GM21825 (cell line): ENCODE measurements around the gene THADA.
A peak's percentile ranks its signal among the peaks of the same experiment; 100 is the strongest.
"Not testable (repeated sequence)": the region's sequence is repeated elsewhere in the genome, so short reads cannot be mapped to it uniquely, and the experiment has no call there.

Source experiments
- ATAC-seq: cut with Tn5 transposase; IDR thresholded peaks from one replicate; pipeline ENCODE4 v1.9.1; 2021; ENCODE audit warnings: mild to moderate bottlenecking, moderate library complexity; ENCODE audit not compliant: unreplicated experiment

The THADA gene

DNA sequence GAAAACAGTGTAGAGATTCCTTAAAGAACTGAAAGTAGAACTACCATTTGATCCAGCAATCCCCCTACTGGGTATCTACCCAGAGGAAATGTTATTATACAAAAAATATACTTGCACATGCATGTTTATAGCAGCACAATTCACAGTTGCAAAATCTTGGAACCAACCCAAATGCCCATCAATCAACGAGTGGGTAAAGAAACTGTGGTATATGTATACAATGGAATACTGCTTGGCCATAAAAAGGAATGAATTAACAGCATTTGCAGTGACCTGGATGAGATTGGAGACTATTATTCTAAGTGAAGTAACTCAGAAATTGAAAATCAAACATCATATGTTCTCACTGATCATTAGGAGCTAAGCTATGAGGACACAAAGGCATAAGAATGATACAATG, 4.8 kb upstream of the THADA start:
- not testable (repeated sequence) for ATAC-seq

DNA sequence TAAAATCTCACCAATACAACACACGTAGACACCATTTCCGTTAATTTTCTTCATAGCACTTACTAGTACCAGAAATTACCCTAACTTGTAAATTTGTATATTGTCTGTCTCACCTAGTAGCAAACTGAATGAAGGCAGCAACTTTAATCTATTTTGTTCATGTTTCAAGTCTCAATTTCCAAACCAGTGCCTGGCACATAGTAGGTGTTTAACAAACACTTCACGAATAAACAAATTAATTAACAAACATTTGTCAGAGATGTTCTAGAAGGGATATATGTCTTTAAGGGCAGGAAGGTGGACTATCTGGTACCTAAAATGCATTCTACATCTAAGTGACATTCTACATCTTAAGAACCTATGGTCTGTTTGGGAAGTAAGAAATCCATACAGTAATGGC, 963 bp downstream of the THADA start:
- ATAC-seq, result no peak

DNA sequence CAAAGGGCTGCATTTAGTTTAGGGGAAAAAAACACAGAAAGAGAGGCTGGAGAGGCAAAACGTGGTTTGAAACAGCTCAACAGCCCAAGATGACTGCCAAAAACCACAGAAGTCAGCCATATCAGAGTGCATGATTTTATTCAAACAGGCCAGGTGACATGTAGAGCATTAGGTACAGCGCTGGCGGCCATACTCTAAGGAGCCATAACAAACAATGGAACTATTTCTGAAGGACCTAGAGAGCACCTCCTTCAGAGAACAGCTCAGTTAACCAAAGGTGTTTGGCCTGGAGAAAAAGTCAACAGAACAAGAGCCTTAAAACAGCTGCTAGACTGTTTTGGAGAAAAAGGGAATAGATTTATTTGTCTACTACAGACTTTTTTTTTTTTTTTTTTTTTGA, 2.6 kb downstream of the THADA start:
- no peak for ATAC-seq

DNA sequence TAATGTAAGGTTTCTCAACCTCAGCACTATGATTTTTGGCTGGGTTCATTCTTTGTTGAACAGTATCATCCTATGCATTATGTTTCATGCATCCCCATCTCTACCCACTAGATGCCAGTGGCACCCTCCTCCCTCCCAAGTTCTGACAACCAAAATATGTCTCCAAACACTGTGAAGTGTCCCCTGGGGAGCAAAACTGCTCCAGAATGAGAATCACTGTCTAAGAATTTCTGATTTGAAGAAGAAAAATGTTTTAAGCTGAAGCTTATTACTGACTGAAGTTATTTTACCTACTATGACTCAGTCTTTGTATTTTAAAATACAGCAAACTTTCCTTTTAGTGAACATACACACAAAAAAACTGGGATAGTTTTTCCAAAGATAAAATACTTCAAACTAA, 3.4 kb downstream of the THADA start:
- no peak for ATAC-seq

DNA sequence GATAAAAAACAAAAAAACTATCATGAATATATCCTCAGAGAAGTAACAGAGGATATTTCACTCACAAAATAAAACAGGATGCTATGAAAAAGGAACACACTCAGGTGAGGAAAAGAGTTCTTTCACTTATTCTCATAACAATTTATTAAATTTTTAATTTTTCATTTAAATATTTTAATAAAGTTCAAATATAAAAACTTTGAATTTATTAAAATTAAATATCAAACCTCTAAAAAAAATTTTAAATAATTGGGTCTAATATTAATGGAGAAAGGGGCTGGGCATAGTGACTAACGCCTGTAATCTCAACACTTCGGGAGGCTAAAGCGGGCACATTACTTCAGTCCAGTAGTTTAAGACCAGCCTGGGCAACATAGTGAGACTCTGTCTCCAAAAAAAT, 10.1 kb downstream of the THADA start:
- ATAC-seq, result no peak

DNA sequence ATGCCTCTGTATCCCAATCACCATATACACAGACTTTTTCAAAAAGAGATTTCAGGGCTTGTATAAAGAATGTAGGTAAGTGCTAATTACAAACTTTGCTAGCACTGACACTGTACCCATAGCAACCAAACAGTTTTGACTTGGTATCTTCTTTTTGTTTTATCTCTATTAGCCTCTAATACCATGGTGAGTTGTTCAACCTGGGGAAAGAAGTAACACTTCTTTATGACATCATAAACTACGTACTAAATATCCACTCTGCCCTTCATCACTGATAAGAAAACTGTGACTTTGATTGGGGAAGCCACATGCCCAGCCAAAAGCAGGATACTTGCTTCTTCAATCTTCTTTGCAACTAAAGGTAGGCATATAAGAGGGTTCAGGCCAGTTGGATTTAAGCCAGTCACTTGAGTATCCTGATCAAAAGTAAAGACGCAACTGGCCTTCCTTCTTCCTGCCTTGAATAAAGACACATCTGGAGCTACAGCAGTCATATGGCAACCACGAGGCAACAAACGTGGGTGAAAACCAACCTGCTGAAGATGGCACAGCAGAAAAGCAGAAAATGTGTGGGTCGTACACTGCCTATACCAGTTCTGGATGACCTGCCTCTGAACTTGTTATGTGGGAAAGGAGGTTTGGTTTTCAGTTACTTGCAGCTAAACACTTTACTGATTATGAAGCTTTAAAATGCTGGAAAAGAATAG, 16.4 kb downstream of the THADA start:
- no peak for ATAC-seq

DNA sequence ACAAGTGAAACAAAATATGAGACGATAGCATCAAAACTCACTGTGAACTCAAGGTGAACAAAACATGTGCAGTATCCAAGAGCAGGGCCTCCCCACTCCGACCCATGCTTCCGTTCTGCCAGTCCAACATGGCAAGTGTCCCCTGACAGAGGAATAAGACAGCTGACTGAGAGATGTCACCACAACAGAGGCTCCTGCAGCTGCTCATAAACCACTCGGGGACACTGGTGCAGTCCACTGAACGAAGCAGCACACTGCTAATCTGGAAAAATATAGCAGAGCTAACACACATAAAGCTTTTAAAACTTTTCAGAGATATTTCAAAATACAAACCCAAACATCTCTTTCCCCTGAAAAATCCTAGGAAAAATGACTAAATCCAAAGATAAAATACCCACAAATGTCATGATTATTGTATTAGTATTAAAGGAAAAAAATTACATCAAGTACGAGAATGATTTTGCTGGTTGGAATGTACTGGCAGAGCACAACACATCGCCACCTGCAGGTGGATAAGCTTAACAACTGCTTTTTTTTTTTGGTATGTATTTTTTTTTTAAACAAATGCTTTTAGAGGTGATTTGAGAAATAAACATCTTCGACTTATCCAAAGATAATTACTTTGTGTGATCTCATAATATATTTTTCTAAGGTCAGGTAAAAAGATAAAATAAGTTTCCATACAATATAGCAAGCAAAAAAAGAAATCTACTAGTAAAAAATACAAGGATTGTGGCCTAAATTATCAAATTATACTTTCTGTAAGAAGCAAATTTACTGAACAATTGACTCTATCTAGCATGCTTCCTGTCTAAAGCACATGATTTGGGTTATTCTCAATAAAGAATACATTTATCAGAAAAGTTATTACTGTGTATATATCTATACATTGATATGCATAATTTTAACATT, 18.6 kb downstream of the THADA start:
- ATAC-seq, result no peak

DNA sequence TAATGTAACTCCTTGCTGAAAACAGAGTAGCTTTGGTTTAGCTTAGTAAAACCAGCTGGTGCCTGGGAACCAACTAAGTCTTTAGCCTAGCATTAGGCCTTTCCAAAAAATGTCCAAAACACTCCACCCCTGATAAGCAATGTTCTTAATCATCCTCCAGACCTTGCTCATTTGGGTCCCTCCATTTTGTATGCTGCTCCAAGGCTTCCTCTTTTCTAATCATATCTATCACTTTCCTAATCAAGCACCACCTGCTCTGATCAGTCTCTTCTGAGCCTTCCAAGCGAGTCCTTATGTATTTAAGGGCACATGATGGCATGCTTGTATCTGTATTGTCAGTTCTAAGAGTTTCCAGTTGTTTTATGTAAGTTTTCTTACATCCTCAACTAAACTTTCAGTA, 23.6 kb downstream of the THADA start:
- ATAC-seq, result no peak

DNA sequence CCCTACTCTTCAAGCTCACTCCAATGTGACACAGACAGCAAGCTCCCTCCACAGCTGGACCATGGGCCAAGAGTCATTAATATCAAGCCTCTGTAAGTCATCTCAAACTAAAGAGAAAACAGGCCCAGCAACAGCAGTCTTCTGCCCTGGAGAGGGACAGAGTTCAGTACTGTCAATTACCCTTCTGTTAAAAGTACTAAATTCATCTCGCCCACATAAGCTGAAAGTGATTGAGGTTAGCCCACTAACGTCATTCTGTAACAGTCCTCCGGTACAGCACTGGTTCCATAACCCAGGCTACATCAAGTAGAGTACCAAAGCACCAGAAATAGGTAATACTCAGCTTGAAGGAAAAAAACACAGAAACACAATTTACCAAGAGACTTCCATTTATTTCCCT, 25.9 kb downstream of the THADA start:
- peak; percentile 61 for ATAC-seq

DNA sequence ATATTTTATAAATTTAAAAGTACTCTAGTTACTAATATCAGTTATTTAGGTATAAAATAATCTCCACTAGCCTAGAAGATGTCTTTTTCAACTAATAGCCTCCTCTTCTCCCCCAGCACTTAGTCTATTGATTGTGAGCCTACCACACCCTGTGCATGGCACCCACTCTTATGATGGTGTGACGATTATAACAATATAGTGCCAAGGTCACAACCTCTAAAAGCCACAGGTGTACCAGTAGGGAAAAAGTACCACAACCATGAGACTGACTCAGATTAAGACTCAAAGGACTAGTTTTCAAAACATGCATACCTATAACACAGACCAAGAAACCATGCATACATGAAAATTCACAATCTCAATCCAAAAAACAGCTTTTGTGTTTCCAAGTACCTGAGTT, 27.6 kb downstream of the THADA start:
- ATAC-seq, result no peak

DNA sequence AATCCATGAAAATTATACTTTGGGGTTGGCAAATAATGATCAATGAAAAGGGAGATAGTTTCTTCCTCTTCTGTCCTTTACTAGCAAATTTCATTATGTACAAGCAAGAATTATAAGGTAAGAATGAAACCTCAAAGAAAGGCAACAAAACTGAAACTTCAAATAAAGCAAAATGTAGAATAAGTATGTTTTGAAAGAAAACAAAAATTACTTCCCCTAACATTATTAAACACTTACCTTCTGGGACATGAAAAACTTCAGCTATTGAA, 29.4 kb downstream of the THADA start:
- ATAC-seq, result peak; percentile 26

DNA sequence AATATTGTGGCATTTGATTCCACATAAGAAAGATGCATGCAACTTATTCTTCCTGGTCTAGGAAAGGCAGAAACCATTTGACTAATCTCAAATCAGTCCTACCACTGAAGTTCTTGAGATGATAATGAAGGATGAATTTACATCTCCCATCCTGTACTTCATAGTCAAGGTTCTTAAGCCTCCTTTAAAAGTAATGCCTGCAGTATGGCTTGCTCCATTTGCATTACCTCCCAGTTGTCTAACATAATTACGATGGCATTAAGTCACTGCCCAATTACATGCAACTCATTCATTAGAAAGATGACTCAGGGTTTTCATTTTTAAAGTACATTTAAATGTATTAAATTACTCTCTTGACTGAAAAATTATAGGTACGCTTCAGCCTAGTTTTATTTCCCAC, 32.2 kb downstream of the THADA start:
- ATAC-seq, result no peak

DNA sequence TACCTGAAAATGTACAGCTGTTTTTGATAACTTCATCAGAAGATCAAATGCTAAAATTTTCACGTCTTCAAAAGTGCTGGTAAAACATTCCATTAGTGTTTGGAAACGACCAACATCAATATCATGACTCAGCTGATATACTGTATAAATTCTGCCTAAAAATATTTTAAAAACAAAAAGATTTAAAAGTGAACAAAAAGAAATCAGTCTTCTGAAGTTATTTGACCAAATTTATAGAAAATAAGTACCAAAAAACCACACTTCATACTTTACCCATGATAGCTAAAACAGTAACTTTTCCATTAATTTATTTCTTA, 35.6 kb downstream of the THADA start:
- no peak for ATAC-seq

DNA sequence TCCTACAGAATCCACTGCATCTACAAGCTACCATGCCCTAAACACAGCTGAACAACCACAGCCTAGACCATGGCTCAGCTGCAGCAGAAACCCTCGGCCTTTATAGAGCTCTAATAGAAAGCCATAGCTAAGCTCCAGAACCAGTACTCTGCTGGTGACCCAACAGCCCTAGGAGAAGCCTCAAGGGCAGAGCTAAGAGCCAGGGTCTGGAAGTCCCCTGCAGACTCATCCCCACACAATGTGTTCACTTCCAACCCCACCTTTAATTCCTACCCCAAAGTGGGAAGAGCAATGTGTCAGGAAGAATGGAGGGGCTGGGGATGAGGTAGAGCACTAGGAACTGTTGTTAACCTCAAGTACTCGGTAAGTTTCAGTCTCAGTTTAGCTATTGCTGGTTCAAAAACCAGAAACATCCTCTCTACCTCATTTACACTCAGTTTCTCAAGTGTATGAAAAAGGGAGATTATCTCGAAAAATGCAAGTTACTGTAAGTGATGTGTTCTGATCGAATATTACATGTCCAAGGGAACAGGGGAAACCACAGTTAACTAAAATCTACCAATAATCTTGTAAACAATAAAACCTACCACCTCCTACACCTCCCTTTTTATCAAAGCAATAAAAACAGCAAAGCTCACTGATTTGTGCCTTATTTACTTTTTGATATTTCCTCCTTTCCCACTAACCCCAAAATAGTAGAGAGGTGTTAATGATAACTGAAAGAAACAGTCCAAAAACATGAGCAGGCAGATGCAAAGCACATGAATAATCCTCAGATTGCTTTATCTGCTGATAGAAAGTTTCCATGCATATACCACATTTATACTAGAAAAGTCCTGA, 36.2 kb downstream of the THADA start:
- peak; percentile 79 for ATAC-seq

DNA sequence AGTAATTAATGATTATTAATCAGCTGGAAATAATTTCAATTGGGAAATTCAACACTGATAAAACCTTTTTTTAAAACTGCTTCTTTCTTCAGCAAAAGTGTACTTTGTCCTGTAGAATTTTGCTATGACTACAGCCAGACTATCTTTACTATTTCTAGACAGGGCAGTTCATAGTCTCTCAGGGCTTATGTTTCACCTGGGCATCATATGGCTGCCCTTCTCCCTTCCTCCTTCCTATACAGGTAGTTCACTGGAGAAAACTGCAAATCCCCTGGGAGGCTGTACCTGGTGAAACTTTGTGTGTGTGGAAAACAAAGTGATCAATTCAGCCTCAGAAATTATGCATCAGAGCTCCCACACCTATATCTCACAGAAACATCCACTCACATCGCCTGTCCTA, 38.6 kb downstream of the THADA start:
- no peak for ATAC-seq

DNA sequence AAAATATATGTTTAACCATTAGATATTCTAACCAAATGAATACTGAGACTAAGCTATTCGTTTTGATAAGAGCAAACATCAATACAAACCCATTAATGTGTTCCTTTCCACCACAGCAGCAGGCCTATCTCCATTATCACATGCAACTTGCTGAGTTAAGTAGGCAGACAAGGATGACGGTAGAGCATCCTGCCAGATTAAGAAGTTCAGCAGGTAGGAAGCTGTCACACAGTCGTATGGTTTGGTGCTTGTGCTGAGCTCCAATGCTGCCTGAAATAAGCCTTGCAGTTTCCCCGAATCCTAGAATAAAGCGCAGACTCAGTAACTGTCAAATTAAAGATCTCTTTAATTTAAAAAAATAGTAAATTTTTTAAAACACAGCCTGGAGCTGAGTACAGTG, 39.6 kb downstream of the THADA start:
- ATAC-seq, result no peak

DNA sequence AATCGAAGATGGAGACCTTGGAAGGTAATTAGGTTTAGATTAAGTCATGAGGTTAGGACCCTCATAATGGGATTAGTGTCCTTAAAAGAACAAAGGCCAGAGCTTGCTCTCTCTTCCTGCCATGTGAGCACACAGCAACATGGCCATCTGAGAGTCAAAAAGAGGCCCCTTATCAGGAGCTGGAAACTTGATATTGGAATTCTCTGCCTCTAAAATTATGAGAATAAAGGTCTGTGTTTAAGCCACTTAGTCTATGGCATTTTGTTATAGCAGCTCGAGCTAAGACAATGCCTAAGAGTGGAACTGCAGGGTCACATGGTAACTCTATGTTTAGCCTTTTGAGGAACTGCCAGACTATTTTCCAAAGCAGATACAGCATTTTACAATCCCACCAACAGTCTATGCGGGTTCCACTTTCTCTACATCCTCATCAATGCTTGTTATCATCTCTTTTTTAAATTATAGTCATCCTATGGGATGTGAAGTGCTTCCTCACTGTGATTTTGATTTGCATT, 42.4 kb downstream of the THADA start:
- ATAC-seq, result no peak

DNA sequence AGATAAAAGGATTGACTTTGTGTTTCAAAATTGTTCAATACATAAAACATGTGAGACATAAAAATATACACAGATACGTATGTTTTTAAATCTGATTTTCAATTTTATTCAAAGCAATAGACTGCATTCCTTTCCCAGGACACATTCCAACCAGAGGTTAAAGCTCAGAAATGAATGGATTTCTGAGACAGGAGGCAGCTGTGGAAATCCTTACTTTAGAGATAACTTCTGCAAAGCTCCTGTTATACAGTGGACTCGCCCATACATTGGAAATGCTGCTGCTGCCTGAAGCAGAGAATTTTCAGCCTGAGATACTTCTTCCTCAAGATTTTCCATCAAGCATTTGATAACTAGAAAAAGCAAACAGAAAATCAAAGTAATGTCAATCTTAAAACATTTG, 43.8 kb downstream of the THADA start:
- no peak for ATAC-seq

DNA sequence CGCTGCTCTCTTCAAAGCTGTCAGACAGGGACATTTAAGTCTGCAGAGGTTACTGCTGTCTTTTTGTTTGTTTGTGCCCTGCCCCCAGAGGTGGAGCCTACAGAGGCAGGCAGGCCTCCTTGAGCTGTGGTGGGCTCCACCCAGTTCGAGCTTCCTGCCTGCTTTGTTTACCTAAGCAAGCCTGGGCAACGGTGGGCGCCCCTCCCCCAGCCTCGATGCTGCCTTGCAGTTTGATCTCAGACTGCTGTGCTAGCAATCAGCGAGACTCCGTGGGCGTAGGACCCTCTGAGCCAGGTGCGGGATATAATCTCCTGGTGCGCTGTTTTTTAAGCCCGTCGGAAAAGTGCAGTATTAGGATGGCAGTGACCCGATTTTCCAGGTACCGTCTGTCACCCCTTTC, 47.5 kb downstream of the THADA start:
- ATAC-seq, result not testable (repeated sequence)

DNA sequence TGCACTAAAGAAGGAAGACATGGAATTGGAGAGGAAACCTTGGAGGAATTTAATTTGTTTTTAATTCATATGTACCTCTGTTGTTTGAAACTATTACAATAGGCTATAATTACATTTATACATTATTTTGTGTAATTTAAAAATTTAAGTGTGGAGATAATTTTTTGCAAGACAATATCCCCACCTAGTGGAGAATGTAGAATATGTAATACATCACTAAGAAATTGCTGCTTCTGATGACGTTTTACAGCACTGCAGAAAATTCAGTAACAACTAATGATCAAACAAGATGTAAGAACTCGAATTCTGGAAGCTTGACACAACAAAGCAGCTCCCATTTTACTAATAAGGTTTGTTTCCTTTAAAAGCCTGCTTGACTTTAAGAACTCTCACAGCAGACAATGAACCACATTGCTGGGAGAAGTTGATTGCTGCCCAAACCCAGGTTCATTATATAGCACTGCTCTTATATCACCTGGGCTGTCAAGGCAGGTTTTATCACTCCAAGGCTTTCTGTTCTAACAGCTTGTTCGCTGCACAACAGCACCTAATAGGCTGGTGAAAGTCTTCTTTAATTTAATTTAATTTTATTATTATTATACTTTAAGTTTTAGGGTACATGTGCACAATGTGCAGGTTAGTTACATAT, 53.4 kb downstream of the THADA start:
- ATAC-seq, result no peak

DNA sequence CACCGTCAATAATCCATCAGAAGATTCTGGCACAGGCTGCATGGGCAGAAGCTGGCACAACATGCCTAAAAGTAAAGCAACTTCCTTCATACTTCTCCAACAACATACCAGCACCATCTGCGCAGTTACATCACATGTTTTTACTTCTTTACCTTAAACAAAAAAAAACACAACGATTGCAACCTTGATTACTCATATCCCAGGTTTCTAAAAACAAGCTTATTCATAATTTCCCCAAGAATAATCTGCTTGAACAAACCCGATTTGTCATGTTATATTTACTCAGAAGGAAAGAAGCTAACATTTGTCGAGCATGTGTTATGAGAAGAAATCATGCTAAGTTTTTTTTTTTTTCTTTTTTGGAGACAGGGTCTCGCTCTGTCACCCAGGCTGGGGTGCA, 54.7 kb downstream of the THADA start:
- ATAC-seq, result no peak
